Fibroblast of villous mesenchyme (primary cell): ENCODE measurements around the gene ADRA2C. TPM values are rescaled to one million over a fixed set of nuclear protein-coding genes. Genes with fewer than 3 reads are reported as not detected.
A peak's percentile ranks its signal among the peaks of the same experiment; 100 is the strongest.

Experiments used
- DNase-seq: peaks from one replicate; pipeline ENCODE4 v3.0.0-alpha.2; 2010; ENCODE audit warnings: low read depth
- H3K4me3 ChIP-seq: 2 replicates; pipeline ENCODE4 v1.5.1; 2011; ENCODE audit warnings: low read depth, mild to moderate bottlenecking, low read length
- total RNA-seq: library from RNA; depleted of rRNA; stranded (reverse); fragments of >200 nt; gene quantifications from 2 replicates; pipeline ENCODE4 v1.2.3, GENCODE V29; 2012
- TF ChIP-seq, protein P1 (sequence below): IDR thresholded peaks from 2 replicates; pipeline ENCODE4 v1.5.1; 2012; ENCODE audit warnings: low read depth, mild to moderate bottlenecking, low read length; ENCODE audit not compliant: insufficient read depth

Gene ADRA2C
- total RNA-seq, 1 donor = 2.2 TPM

DNA sequence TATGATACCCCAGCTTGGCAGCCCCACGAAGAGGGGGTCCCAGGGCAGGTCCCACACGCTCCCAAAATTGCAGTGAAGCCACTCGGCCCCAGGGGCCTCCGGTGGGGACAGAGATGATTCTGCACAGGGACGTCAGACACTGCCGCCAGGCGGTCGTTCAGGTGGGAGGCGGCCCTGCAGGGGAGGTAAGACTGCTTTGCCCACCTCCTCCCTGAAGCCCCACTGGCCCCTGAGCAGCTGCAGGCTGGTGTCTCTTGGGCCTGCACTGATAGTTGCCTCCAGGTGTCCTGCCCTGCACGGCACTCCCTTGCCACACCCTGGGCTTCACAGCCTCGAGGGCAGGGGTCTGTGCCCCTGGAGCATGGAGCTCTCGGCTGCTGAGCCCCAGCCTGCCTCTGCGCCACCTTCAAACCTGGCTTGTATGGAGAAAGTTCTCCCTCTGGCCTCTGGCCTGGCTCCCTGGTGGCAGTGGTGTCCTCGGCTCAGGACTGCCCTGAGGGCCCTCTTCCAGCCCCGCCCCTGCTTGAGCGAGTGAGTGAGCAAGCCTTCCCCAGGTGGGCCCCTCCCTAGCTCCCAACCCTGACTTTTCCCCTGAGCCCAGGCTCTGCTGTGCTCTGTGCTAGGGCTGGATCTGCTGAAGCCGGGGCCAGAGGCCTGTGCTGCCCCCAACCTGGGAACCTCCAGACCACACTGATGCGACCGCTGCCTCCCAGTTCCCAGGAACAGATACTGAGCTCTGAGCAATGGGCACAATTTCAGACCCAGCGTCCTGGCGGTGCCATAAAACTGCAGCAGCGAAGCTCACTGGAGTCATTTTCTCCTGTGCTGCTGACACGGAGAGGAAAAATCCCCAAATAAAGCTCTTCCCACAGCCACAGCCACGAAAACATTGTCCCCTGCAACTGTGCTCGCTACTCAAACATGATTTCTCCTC lies 16.1 kb downstream of the ADRA2C start:
- DNase-seq = no peak
- TF ChIP-seq, protein P1, sequence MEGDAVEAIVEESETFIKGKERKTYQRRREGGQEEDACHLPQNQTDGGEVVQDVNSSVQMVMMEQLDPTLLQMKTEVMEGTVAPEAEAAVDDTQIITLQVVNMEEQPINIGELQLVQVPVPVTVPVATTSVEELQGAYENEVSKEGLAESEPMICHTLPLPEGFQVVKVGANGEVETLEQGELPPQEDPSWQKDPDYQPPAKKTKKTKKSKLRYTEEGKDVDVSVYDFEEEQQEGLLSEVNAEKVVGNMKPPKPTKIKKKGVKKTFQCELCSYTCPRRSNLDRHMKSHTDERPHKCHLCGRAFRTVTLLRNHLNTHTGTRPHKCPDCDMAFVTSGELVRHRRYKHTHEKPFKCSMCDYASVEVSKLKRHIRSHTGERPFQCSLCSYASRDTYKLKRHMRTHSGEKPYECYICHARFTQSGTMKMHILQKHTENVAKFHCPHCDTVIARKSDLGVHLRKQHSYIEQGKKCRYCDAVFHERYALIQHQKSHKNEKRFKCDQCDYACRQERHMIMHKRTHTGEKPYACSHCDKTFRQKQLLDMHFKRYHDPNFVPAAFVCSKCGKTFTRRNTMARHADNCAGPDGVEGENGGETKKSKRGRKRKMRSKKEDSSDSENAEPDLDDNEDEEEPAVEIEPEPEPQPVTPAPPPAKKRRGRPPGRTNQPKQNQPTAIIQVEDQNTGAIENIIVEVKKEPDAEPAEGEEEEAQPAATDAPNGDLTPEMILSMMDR = no peak
- H3K4me3 ChIP-seq = no peak overlapping the region

DNA sequence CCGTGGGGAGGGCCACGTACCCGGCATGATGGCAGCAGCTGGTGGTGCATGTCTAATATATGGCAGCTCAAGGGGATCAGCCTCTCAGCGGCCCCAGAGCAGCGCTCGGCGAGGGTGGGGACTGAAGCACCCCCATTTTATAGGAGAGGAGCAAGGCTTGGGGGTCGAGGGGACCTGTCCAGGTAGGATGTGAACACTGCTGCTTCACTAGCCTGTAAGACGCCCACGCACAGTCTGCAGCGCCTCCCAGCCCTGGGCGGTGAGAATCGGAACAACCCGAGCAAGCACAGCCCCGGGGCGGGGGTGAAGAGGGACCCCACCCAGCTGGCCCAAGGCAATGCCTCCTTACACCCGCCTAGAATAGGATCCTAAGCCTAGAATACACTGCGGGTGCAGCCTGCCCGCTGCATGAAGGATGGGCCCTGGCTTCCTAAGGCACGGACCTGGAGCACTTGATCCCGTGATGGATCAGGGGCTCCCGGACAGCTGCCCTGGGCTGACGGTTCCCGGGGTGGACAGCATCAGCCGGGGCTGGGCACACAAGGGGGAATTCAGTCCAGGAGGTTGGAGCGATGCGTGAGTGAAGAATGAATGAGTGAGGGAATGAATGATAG lies 17.6 kb downstream of the ADRA2C start:
- TF ChIP-seq, protein P1 = peak; percentile 34
- DNase-seq = no peak
- no peak overlapping the region for H3K4me3 ChIP-seq

DNA sequence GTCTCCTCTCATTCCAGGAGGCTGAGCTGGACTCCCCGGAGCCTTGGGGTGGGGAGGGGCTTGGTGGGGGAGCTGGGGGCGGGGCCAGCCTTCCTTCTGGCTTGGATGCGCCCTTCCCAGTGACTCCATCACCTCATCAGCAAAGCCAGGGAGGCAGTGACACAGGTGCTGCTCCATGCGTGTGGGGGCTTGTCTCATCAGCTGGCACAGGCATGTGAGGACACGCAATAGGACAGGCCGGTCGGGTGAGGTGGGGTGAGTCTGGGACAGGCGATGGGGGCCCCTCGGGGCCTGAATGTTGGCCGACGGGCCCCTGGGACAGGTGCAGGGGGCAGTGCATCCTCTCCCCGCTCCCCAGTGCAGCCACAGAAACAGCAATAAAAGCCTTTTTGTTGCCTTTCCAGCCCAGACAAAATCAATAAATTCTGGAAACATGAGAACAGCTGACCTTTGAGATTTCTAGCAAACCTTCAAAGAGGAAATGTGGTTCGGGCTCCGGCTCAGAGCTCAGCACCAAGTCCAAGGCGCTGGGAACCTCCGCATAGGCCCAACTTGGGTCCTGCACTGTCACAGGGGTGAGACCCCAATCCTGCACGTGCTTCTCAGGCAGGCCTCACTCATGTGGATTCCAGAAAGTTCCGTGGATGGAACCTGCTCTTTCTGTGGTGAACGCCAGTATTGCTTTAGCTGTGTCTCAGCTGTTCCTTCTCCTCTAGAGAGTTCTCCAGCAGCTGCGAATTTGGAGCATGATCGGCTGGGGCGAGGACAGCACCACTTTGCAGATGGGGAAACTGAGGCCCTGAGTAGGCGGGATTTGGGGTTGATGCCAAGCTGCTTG lies 18.5 kb downstream of the ADRA2C start:
- TF ChIP-seq, protein P1 = no peak
- no peak overlapping the region for H3K4me3 ChIP-seq
- no peak for DNase-seq

DNA sequence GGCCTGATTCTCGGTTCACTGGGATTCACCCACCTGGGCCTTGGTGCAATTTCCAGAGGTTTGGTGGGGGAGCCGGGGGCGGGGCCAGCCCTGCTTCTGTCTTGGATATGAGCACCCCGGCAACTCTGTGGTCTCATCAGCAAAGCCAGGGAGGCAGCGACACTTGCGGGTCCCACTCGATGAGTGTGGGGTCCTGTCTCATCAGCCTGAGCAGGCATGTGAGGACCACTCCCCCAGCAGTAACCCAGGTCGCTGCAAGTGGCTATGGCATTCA lies 19.0 kb downstream of the ADRA2C start:
- no peak for DNase-seq
- TF ChIP-seq, protein P1 = no peak
- H3K4me3 ChIP-seq = no peak overlapping the region

DNA sequence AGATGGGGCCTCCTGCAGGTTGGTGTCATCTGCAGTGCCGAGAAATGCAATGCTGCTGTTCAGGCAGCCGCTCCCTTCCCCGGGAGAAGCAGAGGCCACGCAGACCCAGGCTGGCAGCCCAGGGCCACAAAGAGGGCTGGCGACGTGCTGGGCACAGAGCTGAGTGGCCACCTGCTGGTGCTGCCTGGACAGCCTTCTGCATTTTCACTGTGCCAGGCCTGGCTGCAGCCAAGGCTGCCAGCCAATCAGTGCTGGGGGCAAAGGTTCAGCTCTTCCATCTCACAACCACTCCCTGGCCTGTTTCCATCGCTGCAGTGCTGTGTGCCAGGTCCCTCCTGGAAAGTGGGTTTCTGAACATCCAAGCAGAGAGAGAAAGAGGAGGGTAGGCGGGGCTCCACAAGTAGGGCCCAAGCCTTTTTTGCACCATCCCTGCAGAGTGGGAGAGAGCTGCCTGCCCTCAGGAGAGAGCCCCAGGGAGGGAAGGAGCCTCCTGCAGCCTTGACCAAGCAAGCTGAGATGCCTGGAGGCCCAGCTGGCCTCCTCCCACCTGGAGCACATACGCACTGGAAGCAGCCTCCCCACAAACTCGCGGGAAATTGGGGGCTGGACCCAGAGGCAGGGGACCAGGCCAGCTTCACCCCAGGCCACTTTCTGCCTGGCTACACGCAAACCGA lies 20.1 kb downstream of the ADRA2C start:
- no peak overlapping the region for H3K4me3 ChIP-seq
- DNase-seq = no peak
- TF ChIP-seq, protein P1 = no peak
